Measurements from ENCODE around the gene HDDC3.

The HDDC3 gene

GRCh38 chr15:90931828-90932659 is at the start of gene HDDC3:
Gene HDDC3, minus strand, starts transcription at chr15:90932549. Its CDS starts 9 bp downstream, at chr15:90932540.
- DNase-seq (ENCODE audit: low spot score): peak; percentile 94

- no peak for DNase-seq (ENCODE audit: low spot score)
These were observed 49.8 kb upstream of the HDDC3 start for GRCh38 chr15:90982135-90982534.

- no peak for DNase-seq (ENCODE audit: low spot score)
These were observed 49.3 kb upstream of the HDDC3 start for GRCh38 chr15:90981681-90982080.

GRCh38 chr15:90979582-90979981 is 47.2 kb upstream of the HDDC3 start:
- no peak for DNase-seq (ENCODE audit: low spot score)

GRCh38 chr15:90974216-90974615 is 41.9 kb upstream of the HDDC3 start:
- no peak for DNase-seq (ENCODE audit: low spot score)

- DNase-seq (ENCODE audit: low spot score): no peak
These were observed 39.8 kb upstream of the HDDC3 start for GRCh38 chr15:90972133-90972532.

- DNase-seq (ENCODE audit: low spot score): no peak
These were observed 37.9 kb upstream of the HDDC3 start for GRCh38 chr15:90970274-90970673.

GRCh38 chr15:90968434-90968833 is 36.1 kb upstream of the HDDC3 start:
- DNase-seq (ENCODE audit: low spot score): no peak

GRCh38 chr15:90967206-90967605 is 34.9 kb upstream of the HDDC3 start:
- no peak for DNase-seq (ENCODE audit: low spot score)

- DNase-seq (ENCODE audit: low spot score): no peak
These were observed 33.9 kb upstream of the HDDC3 start for GRCh38 chr15:90966262-90966661.

- no peak for DNase-seq (ENCODE audit: low spot score)
These were observed 29.7 kb upstream of the HDDC3 start for GRCh38 chr15:90962021-90962420.

- no peak for DNase-seq (ENCODE audit: low spot score)
These were observed 28.1 kb upstream of the HDDC3 start for GRCh38 chr15:90960298-90961091.

- no peak for DNase-seq (ENCODE audit: low spot score)
These were observed 27.5 kb upstream of the HDDC3 start for GRCh38 chr15:90959894-90960293.

GRCh38 chr15:90959028-90959595 is 26.8 kb upstream of the HDDC3 start:
- no peak for DNase-seq (ENCODE audit: low spot score)

- no peak for DNase-seq (ENCODE audit: low spot score)
These were observed 25.4 kb upstream of the HDDC3 start for GRCh38 chr15:90957791-90958190.

GRCh38 chr15:90957031-90957790 is 24.9 kb upstream of the HDDC3 start:
- no peak for DNase-seq (ENCODE audit: low spot score)

GRCh38 chr15:90956274-90957030 is 24.1 kb upstream of the HDDC3 start:
- DNase-seq (ENCODE audit: low spot score): peak; percentile 76

GRCh38 chr15:90955624-90956273 is 23.4 kb upstream of the HDDC3 start:
- peak; percentile 38 for DNase-seq (ENCODE audit: low spot score)

- DNase-seq (ENCODE audit: low spot score): peak; percentile 95
These were observed 22.6 kb upstream of the HDDC3 start, which contains the start of gene RCCD1 for GRCh38 chr15:90954712-90955623. Gene RCCD1, plus strand, starts transcription at chr15:90954884. Its CDS starts 1,851 bp downstream, at chr15:90956735.
